ENCODE measurements around the gene LAMA2. TPM values are rescaled to one million over a fixed set of nuclear protein-coding genes. Genes with fewer than 3 reads are reported as not detected.

Gene LAMA2
- total and polyA plus RNA-seq, 10 donors: 0.83 to 66.6 (median 18.8) TPM

DNA sequence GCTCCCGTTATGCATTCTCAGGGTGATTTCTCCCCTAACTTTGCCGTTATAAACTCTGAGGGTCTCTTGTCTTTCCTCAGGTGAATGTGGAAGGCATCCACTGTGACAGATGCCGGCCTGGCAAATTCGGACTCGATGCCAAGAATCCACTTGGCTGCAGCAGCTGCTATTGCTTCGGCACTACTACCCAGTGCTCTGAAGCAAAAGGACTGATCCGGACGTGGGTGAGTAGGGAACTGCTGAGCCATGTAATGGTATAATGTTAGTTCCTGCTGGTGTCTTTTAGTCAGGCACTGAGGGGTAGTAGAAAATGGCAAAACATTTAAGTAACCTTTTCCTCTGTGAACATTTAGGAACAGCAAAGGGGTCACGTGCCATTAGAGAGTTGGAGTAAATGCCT, 431.6 kb downstream of the LAMA2 start:
- Histone ChIP-seq H3K9me3 (no peaks in the 10 kb centered on the region), H3K27ac (no peak overlapping the region), H3K36me3 (no peaks in the 10 kb centered on the region), H3K27me3 (replicated peaks in 1 of 7) (no peaks in the 10 kb centered on the region), H3K4me1 (no peaks in the 10 kb centered on the region), H3K4me3 (no peak overlapping the region)
- no peak for DNase-seq
- TF ChIP-seq POLR2A (IDR thresholded peaks at IDR 0.05) (no peak), POLR2AphosphoS5 (IDR thresholded peaks at IDR 0.05) (no peak)
- TF ChIP-seq, protein P1, sequence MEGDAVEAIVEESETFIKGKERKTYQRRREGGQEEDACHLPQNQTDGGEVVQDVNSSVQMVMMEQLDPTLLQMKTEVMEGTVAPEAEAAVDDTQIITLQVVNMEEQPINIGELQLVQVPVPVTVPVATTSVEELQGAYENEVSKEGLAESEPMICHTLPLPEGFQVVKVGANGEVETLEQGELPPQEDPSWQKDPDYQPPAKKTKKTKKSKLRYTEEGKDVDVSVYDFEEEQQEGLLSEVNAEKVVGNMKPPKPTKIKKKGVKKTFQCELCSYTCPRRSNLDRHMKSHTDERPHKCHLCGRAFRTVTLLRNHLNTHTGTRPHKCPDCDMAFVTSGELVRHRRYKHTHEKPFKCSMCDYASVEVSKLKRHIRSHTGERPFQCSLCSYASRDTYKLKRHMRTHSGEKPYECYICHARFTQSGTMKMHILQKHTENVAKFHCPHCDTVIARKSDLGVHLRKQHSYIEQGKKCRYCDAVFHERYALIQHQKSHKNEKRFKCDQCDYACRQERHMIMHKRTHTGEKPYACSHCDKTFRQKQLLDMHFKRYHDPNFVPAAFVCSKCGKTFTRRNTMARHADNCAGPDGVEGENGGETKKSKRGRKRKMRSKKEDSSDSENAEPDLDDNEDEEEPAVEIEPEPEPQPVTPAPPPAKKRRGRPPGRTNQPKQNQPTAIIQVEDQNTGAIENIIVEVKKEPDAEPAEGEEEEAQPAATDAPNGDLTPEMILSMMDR (IDR thresholded peaks at IDR 0.05 in 8 of 11, conservative IDR thresholded peaks at IDR 0.05 in 3 of 11): no peak
- WGBS, 5 donors: 87 to 95% (median 89%) methylated on average over 9 of the region's 9 CpGs
- intact Hi-C loops (cut with DNase I; ENCODE audit: low total_unique reads): no loop called here

DNA sequence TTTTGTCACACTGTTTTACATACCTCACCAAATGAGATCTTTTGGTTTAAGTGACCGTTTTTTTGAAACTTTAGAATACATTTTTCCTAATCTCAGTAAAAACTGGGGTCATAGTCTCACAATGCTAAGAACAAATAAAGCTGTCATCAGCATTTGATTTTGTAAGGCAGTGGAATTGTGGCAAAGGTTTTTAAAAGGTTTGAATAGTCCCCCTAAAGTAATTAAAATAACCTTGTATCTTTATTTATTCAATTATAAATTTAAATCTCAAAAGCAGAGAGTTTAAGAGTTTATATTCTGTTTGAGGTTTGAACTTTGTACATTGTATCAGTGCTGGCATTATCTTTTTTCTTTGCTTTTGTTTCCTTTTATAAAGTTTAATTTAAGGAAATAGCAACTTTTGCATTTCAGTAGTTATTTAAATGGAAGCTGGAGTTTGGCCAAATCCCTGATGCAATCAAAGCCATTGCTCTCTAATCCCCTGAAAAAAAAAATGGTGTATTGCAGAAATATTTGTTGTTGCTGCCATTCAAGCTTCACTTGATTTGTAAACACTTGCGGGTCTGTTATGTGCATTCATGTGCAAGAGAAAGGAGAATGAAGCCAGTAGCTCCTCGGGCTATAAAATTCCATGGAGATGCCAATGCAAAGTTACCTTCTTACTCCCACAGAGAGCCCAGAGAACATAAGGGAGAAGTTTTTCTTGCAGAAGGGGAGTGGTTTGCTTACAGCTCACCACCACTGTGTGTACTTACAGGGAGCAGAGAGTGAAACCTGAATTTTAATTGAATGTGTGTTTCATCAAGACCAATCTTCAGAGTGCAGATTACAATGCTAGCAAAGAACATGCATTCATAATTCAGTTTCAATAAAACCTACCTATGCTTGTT, 435.2 kb downstream of the LAMA2 start:
- no peak overlapping the region for H3K4me3 ChIP-seq
- intact Hi-C loops (cut with DNase I; ENCODE audit: low total_unique reads): no loop called here
- no peaks in the 10 kb centered on the region for H3K27me3 ChIP-seq (replicated peaks in 1 of 7)
- DNase-seq: no peak
- H3K4me1 ChIP-seq: no peaks in the 10 kb centered on the region
- TF ChIP-seq POLR2AphosphoS5 (IDR thresholded peaks at IDR 0.05) (no peak), POLR2A (IDR thresholded peaks at IDR 0.05) (no peak)
- TF ChIP-seq, protein P1 (IDR thresholded peaks at IDR 0.05 in 8 of 11, conservative IDR thresholded peaks at IDR 0.05 in 3 of 11): no peak
- H3K9me3 ChIP-seq: no peaks in the 10 kb centered on the region
- WGBS, 5 donors: 16 to 24% (median 17%) methylated on average over 3 of the region's 3 CpGs
- H3K27ac ChIP-seq: no peak overlapping the region
- H3K36me3 ChIP-seq: no peaks in the 10 kb centered on the region

DNA sequence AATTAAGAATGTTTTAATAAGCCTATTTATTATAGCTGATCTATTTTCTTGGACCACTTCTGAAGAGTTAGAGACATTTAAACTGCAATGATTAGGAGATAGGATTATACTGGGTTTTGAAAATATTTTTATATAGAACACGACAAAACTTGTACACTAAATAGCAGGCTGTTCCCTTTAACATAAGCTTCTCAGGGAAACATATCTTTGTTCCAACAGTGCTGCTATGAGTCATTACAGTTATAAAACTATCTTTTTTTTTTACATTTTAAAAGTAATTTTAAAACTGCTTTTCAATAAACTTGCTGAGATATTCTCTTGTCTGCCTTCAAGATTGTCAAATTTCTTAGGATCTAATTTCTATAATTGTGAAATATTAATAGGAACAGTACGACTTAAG, 438.0 kb downstream of the LAMA2 start:
- Histone ChIP-seq H3K27ac (no peak overlapping the region), H3K9me3 (no peaks in the 10 kb centered on the region), H3K27me3 (replicated peaks in 1 of 7) (no peaks in the 10 kb centered on the region), H3K36me3 (no peaks in the 10 kb centered on the region), H3K4me1 (no peaks in the 10 kb centered on the region), H3K4me3 (no peak overlapping the region)
- DNase-seq: no peak
- intact Hi-C loops (cut with DNase I; ENCODE audit: low total_unique reads): no loop called here
- no peak for TF ChIP-seq POLR2A (IDR thresholded peaks at IDR 0.05)
- TF ChIP-seq, protein P1 (IDR thresholded peaks at IDR 0.05 in 8 of 11, conservative IDR thresholded peaks at IDR 0.05 in 3 of 11): no peak
- no peak for TF ChIP-seq POLR2AphosphoS5 (IDR thresholded peaks at IDR 0.05)
- WGBS, 5 donors: 79 to 87% (median 84%) methylated on average over 2 of the region's 2 CpGs

DNA sequence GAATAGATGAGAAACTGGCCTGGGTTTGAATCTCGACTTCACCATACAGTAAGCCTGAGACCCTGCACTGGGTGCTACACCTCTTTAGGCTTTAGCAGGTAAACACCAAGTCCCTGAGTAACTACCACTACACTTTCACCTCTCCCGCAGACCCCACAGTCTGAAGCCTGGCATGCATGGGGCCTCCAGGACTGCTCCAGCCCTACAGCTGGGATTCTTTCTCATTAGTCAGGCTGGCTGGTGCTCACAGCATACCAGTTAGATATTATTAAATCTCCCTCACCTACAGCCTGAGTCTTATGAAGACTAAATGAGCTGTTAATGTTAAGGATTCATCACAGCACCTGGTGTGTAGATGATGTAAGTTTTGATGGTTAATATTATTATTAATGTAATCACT, 438.4 kb downstream of the LAMA2 start:
- intact Hi-C loops (cut with DNase I; ENCODE audit: low total_unique reads): no loop called here
- Histone ChIP-seq H3K4me1 (no peaks in the 10 kb centered on the region), H3K27me3 (replicated peaks in 1 of 7) (no peaks in the 10 kb centered on the region), H3K4me3 (no peak overlapping the region), H3K27ac (no peak overlapping the region), H3K9me3 (no peaks in the 10 kb centered on the region), H3K36me3 (no peaks in the 10 kb centered on the region)
- DNase-seq: no peak
- TF ChIP-seq POLR2AphosphoS5 (IDR thresholded peaks at IDR 0.05) (no peak), POLR2A (IDR thresholded peaks at IDR 0.05) (no peak)
- TF ChIP-seq, protein P1 (IDR thresholded peaks at IDR 0.05 in 8 of 11, conservative IDR thresholded peaks at IDR 0.05 in 3 of 11): no peak
- WGBS, 5 donors: 73 to 84% (median 81%) methylated on average over 2 of the region's 2 CpGs

Data from spleen (tissue), 11 donors.